ENCODE measurements around the gene RNF144A.
"Not testable (repeated sequence)": the region's sequence is repeated elsewhere in the genome, so short reads cannot be mapped to it uniquely, and the experiment has no call there.

The RNF144A gene

DNA sequence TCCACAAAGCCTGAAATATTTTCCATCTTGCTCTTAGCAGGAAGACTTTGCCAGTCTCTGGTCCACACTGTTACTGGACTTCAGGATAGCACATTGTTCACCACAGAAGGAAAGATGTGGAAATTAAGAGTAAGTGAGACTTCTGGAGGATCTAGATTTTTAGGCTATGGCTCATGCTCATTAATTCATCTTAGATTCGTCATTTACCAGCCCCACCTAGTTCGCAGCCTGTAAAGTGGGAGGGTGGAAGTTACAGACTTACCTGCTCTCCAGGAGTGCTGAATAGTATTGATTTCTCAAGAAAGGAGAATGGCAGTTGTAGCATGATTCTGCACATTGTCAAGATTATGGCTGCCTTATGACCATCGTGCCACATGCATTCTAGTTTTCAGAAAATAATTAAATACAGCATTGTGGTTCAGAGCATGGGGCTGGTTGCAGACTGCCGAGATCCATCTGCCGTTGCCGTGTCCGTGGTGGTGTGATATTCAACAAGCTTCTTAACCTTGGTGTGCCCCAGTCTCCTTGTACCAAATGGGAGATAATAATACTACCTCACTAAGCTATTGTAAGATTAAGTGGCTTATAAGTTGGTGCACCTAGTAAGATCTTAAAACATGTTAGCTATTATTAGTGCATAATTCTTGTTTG lies 56.8 kb downstream of the RNF144A start:
- no peak for DNase-seq

DNA sequence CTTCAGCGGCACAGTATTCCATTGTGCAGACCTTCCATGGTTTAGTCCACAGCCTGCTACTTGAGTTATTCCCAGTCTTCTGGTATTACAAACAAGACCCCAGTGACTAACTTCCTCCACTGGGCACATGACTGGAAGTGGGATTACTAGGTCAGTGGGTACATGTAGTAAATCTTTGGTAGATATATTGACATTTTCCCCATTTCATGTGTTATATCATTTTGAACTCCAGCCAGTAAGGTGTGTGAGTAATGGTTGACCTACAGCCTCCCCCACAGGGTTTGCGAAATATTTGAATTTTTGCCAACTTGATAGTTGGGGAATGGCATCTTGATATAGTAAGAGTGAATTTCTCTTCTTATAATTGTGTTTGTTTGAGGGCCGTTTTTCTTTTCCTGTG lies 58.8 kb downstream of the RNF144A start:
- DNase-seq, result no peak

DNA sequence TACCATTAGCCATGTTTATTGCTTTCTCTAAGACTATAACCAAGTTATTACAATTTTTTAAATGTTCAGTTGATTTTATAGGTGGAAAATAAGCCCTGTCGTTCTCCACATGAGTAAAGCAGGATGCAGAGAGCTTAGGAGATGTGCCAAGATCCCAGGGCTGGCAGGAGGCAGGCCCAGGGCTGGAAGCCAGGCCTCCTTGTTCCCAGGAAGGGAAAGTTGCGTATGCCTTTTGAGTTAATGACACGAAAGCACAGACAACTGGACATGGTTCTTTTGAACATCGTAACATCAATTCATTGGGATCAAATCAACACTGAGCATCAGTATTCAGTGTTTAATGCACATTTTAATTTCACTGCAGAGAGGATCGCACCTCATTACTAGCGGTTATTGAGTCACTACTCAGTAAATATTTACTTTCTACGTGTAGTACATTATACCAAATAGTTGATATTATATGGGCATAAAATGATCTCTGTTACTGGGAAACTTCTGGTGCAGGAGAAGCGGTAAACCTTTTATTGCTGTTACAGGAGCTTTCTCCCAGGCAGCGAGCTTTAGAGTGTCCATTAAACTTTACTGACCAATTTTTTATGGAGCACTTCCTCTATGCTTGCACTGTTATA lies 60.0 kb downstream of the RNF144A start:
- no peak for DNase-seq

DNA sequence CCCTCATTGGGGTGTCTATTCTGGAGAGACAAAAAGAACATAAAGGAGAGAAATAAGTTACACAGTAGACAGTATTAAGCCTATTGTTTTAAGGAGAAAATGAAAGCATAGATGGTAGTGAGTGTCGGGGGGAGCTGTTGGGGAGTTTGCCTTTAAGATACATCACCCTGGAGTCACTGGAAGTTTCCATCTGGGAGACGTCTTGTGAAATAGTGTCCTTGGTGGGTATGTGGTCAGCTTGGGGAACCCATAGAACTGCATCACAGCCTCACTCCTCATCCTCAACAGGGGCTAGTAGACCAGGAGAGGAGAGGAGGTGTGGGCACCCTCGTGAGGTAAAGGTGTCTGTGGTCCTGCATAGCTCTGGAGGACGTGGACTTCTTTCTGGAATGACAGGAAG lies 60.6 kb downstream of the RNF144A start:
- no peak for DNase-seq

DNA sequence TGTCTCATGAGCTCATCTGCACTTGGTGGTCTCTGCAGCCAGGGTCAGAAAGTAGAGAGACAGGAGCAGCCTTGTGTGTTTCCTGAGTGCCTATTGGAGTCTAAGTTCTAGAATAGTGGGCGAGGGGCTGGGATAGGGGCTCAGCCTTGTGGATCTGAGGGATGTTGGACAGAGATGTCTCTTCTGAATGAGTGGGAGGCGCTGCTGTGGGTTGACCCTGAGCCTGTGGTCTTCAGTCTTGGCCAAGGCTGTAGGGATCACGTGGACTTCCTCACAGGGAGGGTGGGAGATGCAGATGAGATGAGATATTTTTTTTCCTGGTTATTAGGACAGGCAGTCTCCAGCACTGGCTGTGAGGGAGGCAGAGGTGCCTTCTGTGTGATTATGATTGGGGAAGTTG lies 61.8 kb downstream of the RNF144A start:
- no peak for DNase-seq

DNA sequence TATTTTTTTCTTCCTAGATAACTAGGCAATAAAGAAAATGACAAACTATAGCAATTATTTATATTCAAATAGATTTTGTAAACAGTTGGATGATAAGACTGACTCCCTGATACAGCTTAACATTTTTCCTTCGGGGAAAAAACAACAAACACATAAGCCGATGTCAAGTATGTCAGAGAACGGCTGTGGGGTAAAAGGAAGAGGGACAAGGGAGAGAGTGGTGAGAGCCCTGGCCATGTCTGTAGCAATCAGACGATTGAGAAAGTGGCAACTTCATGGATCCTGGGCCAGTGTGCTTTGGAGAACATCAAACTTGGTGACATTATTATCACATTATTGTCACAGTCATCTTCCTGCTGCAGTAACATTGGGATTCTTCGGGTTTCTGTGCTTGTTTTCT lies 65.2 kb downstream of the RNF144A start:
- DNase-seq, result no peak

DNA sequence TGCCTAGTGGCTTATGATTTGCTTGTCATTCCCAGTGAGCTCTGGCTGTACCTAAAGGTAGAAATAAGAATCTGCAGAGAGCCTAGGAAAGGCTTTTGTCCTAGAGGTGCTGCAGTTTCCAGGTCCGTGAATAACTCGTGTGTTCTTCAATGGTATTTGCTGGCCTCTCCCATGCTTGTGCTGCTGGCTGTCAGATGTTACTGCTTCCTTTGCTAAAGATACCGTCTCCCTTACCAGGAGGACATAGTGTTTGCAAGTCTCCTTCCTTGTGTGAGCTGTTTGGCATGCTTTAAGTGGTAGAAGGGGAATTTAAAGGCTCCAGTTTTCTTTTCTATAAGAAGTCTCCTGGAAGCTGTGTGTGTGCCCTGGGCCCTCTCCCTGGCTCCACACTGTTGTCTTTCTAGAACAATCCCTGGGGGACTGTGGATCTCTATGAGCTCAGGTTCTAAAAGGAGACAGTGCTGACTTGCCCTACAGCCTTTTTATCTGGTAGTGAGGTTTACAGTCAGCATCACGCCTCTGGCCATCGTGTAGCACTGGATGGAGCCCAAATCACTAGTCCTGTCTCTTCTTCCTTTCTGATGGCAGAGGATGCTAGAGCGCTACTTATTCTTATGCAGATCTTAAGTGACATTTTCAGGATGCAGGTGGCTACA lies 65.8 kb downstream of the RNF144A start:
- DNase-seq, result no peak

DNA sequence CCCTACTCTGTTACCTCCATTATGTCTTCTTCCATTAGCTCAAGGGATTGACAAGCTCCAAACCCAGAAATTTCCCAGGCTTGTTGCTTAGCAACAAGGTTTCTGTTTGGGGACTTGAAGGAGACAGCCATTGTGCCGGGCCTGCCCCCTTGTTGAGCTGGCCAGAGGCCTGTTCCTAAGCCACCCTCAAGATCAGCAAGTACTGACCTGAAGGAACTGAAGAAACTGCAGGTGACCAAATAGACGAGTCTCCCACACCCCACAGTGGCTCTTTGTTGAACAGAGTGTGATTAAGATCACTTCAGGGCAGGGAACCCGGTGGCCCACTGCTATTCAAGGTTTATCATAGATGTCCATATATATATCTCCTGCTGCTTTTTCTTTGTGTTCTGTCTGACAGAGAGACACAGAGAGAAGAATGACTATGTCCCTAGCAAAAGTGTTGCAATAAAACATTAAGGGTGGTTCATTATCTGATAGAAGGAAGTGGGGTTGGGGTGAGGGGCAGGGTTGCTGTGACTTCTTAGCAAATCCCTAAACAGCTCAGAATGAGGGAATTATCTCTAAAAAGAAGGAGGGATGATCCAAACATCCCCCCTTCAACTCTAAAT lies 69.2 kb downstream of the RNF144A start:
- no peak for DNase-seq

DNA sequence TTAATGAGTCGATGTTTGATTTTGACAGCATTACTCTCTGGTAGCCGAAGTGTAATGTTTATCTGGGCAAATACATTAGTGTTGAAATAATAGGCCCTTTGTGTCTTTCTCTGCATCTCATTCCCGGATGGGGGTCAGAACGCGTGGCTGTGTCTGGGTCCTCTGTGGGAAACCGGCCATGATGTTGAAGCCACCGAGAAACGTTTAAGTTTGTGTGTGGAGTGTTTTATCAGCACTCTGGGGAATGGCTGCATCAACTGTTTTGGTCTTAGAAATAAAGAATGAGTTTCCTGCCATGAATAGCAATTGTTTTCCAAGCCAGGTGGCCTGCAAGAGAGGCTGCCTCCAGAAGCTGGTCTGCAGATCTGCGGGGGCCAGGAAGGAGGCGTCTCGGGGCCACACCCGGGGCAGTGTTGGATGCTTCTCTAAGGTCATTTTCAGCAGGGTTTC lies 69.7 kb downstream of the RNF144A start:
- no peak for DNase-seq

DNA sequence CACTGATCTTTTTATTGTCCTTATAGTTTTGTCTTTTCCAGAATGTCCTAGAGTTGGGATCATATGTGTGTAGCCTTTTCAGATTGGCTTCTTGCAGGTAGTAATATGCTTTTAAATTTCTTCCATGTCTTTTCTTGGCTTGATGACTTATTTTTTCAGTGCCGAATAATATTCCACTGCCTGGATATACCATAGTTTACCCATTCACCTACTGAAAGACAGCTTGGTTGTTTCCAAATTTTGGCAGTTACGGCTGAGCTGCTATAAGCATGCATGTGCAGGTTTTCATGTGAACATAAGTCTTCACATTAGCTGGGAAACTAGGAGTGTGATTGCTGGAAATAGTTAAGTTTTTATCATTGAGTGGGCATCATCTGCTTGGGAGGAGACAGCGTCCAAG lies 73.7 kb downstream of the RNF144A start:
- no peak for DNase-seq

DNA sequence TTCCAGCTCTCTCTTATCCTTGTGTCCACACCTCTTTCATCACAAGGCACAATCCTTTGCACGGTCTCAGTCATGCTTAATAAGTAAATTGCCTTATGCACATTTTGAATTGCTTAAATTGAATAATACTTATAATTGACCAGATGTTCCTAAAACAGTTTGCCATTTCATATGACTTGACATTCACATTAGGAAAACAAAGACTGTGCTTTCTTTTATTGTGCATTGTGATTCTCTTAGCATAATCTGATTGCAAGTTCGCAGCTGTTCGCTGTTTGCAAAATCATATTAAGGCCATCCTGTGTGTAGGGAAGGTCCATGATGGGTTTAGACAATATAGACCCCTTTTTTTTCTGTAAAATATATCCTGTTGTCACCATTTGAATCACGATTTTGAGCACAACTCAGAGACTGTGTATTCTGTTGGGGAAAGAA lies 75.6 kb downstream of the RNF144A start:
- DNase-seq, result no peak

DNA sequence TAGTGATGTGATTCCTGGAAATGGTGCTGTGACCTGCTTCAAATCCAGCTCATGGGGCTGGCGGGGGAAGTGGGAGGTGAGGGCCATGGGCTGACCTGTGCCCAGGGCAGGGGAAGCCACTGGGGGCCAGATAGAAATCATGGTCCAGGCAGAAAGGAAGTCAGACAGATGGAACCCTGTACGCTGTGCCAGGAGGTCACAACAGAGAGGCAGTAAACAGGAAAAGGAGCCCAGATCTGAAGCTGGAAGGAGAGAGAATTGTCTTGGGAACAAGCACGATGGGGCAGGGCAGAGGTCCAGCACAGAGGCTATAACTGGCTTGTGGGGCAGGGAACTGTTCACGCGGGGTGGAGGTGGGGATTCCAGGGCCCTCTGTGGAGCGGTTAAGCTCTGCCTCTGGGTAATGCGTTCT lies 76.0 kb downstream of the RNF144A start:
- DNase-seq, result no peak

DNA sequence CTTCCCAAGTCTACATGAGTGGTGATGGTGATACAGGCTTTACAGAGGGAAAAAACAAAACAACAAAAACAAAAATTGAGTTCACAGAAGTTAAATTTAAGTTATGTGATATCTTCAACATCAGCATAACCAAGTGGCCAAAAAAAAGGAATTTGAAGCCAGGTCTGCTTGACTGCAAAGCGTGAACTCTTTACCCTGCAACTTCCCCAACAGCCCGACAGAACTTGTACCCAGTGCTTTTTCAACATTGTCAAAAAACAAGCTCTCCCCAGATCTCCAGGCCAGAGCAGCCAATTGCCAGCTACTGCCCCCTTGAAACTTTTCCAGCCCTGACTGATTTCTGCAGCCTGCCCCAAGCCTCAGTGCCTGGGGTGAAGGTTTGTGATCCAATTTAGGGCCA lies 76.7 kb downstream of the RNF144A start:
- DNase-seq, result no peak

DNA sequence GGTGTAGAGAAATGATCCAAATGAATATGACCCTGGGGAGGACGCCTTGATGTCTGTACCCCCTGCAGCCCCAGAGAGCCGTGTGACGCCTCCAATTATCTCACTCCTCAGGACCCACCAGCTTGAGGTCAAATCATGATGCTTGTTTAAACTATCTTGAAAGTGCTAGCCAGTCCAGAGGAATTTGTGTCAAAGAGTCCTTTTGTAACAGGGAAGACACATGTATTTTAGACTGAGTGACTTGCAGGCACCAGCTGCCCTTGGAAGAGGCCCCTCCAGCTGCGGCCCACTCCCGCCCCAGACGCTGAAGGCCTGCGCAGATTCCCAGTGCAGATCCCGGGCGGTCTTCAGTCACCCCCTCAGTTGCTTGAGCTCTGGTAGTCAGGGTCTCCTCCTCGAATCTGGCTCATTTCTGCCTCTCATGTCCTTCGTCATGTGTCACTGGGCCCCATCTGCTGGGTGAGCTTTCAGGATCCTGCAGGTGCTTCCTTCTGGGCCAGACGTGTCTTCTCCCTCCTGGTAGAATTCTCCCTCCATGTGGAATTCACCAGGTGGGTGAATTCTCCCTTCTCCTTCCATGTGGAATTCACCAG lies 77.4 kb downstream of the RNF144A start:
- DNase-seq, result no peak

DNA sequence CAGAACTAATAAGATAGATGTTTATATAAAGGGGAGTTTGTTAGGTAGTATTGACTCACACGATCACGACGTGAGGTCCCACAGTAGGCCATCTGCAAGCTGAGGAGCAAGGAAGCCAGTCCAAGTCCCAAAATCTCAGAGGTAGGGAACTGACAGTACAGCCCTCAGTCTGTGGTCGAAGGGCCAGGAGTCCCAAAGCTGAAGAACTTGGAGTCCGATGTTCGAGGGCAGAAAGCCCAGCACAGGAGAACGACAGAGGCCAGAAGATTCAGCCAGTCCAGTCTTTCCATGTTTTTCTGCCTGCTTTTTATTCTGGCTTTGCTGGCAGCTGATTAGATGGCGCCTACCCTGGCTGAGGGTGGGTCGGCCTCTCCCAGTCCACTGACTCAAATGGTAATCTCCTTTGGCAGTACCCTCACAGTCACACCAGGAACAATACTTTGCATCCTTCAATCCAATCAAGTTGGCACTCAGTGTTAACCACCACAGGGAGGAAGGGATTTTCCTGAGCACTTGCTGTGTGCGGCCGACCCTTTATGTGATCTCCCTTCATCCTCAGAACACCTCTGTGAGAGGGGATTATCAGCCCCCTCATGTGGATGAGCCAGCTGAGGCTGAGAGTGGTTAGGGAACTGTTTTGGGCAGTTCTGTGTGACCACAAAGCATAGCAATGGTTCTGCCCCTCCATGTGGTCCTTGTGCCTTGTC lies 78.3 kb downstream of the RNF144A start:
- no peak for DNase-seq

DNA sequence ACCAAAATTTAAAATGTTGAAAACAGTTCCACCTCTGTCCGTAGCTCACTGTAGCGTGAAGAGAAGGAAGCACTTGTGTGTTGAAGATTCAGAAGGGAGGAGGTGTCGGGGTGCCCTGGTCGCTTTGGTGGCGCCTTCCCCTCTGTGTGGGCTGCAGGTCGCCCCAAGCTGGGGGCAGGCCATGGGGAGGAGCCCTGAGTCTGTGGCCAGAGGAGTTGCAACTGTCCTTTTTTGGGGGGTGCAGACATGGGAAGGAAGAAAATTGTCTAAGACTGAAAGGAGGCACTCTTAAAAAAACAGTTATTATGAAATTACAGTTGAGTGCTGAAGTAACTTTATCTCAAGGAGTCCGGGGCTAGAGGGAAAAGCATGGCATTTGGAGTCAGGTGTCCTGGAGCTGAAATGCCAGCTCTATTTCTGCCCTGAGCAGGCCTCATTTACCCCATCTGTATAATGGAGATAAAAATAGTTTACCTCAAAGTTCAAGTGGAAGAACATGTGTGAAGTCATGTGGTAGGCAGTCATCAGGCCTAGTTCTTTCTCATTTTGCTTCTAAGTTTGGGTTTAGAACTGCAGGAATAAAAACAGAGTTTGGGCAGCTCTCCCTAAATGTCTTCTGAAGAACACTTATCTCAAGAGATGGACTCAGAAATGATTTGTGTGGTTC lies 82.1 kb downstream of the RNF144A start:
- no peak for DNase-seq

DNA sequence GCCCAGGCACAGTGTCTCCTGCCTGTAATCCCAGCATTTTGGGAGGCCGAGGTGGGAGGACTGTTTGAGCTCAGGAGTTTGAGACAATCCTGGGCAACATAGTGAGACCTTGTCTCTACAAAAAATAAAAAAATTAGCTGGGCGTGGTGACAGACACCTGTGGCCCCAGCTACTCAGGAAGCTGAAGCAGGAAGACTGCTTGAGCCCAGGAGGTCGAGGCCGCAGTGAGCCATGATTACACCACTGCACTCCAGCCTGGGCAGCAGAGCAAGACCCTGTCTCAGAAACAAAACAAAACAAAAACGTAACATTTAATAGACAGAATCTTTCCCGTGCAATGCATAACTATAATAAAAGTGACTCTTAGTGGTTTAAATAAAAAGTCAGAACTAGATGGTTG lies 84.2 kb downstream of the RNF144A start:
- not testable (repeated sequence) for DNase-seq

DNA sequence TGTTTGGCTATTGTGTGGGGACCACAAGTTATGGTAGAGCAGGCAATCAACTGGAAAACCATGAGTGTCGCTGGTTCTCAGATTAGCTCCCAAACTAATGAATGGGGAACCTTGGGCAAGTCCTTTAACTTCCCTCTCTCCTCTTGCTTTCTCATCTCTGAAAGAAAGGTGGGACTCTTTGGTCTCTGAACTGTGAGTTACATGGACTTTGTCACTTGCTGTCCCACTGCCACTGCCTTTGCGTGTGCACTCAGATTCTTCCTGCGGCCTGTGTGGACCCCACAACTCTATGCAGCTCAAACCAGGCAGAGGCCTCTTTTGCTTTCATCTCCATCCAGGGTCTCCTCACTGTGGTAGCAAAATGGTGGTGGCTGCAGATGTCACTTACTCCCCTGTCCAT lies 86.7 kb downstream of the RNF144A start:
- DNase-seq, result no peak

DNA sequence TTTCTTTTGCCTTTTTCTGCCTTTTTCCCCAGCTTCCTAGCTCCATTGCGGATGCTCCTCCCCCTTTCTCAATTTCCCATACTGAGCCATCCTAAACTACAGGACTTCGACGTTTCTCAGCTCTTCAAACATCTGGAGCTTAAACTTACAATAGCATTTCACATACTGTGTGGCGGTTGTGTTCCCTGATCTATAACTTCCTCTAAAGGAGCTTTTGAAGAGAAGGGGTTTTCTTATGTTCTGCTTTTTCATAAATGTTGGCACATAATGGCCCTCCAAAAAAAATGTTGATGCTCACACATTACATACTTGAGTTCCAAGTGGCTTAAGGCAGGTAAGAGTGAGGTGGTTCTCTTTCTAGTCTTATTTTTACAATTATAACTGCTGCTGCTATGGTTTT lies 87.4 kb downstream of the RNF144A start:
- DNase-seq, result no peak

DNA sequence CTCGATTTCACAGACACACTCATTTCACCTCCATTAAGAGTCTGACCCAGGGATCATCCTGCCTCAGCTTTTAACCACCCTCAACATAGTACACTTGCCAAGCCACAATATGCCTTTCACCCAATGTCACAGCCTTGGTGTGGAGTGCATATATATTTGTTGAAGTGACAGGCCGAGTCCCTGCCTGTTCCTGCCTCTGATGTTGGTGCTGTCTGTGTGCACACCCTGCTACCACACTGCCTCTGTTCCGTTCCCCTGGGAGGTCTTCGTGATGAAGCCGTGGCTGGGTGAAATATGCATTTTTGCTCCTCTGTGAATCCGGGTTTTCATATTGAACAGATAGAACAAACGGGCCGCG lies 90.3 kb downstream of the RNF144A start:
- no peak for DNase-seq

DNA sequence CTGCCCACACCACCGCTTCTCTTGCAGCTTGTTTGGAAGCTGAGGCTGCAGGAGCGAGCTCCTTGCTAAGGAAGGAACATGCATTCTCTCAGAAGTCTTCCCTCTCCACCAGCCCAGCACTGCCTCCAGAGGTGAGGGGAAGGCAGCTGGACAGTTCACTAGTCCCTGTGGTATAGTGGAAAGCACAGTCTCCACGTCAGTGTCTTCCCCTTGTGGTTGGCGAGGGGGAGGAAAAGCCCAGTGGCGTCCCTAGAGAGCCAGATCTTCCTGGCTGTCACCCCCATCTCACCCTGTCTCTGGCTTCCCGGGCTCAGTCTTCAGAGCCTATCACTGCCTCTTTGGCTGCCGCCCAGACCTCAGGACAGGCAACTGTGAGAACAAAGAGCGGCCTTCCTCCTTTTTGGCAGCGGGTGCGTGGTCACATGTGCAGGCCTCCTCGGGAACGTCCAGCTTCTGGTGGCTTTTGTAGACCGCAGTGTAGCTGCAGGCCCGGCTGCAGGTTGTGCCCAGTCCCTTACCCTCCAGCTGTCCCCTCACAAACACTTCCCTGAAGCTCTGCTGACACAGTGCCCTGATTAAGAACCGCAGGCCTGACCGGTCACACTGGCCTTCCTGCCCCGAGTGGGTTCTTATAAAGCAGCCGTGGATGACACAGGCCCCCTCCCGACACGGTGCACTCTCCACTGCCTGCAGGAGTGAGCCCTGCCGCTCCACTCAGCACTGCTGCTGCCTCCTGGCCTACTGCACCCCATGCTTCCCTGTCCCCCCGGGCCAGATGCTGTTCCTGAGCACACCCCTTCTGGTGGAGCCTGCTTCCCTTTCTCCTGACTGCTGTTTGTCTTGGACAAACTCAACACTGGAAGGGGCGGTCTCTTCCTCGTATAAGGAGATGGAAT lies 90.9 kb downstream of the RNF144A start:
- no peak for DNase-seq
